HG03097 (cell line): ENCODE data around the gene FUBP3.

ENCODE experiments used
- ATAC-seq: cut with Tn5 transposase; IDR thresholded peaks from one replicate; pipeline ENCODE4 v1.9.1; 2021; ENCODE audit not compliant: unreplicated experiment, low FRiP score

The FUBP3 gene

DNA sequence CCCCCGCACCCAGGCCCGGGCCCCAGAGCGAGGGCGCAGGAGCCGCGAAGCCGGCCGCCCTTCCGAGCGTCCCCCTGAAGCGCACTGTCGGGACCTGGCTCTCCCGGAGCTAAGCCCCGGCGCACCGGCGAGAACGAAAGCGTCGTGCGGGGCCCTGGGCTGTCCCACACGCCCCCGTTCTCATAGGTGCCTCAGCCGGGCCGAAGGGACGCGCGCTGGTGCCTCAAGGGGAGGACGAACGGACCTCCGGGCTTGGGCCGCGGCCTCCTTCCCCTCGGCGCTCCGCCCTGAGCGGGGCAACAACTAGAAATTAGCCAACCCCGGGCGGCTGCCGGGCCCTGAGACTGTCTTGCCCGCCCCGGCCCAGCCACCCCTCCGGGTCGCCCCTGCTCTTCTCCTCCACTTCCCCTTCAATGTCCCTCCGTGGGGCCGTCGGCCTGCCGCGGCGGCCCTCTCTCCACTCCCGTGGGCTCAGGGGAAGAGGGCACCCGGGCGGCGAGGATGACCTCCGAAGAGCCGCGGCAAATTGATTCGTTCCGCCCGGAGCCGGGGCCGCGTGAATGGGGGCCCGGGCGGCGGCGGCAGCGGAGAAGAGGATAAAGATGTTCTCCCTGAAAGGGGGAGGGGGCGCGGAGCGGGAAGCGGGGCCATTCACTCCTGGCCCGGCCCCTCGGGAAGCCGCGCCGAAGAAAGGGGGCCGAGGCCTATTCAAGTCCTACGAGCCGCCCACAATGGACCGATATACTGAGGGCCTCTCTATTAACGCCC lies 81.5 kb downstream of the FUBP3 start:
- no peak for ATAC-seq

- no peak for ATAC-seq
Observed at GRCh38 chr9:130661451-130662098, 82.2 kb downstream of the FUBP3 start.

- ATAC-seq = no peak
Observed at GRCh38 chr9:130662099-130662969, 83.0 kb downstream of the FUBP3 start.

DNA sequence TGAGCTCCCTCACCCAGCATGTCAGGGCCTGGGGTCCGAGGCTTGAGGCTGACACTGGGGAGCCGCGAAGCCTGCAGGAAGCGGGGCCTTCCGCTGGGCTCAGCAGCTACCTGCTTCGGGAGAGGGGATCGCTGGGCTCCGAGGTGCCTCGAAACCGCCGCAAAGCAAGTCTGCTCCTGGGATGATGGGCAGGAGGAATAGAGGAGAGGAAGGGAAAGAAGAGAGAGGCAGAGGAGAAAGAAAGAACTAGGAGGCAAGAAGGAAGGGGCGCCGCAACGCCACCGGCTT lies 83.5 kb downstream of the FUBP3 start:
- no peak for ATAC-seq

- no peak for ATAC-seq
Observed at GRCh38 chr9:130663258-130663976, 84.0 kb downstream of the FUBP3 start.

DNA sequence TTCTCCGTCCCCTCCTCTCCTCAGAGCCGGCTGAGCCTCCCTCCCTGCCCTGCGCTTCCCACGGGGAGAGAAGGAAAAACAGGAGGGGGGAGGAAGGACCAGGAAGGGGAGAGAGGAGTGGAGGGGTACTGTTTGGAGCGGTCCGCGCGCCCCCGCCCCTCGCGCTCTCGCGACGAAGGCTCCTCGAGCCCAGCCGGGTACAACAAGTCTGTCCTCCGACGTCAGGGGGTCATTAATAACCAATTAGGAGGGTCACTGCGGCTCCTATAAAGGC lies 84.5 kb downstream of the FUBP3 start:
- ATAC-seq = no peak

GRCh38 chr9:130664251-130665028 lies 85.1 kb downstream of the FUBP3 start, which contains the start of gene PRDM12:
PRDM12 (plus strand) TSS chr9:130664594; CDS start chr9:130664654, 60 bp downstream.
- no peak for ATAC-seq

DNA sequence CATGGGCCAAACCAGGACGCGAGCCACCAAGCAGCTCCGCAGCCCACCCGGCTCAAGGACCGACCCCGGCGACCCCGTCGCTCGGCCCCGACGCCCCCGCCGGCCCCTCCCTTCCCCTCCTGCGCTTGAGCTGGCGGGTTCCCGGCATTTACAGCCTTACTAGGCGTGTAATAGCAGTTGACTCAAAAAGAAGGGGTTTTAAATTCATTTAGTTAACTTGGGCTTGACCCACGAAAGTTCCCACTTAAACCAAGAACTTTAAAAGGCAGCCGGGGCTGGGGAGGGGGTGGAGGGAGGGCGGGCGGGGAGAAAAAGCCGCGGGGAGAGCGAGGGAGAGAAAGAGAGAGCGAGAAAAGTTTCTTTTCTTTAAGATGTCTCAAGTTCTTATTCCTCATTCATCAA lies 85.7 kb downstream of the FUBP3 start:
- ATAC-seq = no peak

DNA sequence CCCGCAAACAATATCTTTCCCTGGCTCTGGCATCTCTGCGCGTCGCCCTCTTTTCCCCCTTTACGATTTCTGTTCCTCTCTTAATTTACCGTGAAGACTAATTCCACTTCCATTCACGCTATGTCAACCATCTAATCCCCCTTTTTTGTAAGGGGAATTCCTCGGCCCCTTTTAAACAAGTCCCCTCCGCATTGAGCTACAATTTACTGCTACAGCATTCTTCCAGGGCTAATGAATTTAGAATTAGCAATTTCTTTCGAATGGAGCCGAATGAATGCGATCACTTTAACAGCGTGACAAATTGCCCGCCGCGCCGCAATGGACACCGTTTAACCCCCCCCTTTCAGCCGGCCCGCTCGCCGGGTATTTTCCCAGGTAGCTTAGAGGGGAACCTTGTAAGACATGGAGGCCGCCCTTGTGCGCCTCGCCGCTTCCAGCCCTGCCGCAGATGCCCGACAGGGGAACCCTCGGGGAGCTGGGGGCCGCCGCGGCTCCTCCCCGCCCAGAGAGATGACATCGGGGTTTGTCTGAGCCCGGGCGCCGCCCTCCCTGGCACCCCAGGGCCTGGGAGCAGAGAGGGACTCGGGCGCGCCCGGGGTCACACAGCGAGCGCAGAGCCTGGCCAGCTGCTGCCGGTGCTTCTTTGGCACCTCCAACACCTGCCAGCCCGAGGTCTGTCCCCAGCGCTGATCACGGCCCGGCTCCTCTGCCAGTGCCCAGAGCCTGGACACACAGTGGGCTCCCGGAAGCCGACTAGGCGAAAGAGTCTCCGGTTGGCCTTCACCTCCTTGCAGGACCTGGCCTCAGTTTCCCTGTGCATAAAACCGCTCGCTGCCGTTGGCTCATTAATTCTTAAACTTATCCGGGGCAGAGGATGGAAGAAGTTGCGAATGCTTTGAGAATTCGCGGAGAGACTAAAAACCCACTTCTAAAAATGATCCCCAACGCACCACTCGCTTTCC lies 86.3 kb downstream of the FUBP3 start:
- no peak for ATAC-seq

GRCh38 chr9:130666393-130667119 lies 87.2 kb downstream of the FUBP3 start:
- no peak for ATAC-seq

GRCh38 chr9:130667120-130667435 lies 87.7 kb downstream of the FUBP3 start:
- ATAC-seq = no peak

GRCh38 chr9:130668196-130668595 lies 88.8 kb downstream of the FUBP3 start:
- no peak for ATAC-seq

DNA sequence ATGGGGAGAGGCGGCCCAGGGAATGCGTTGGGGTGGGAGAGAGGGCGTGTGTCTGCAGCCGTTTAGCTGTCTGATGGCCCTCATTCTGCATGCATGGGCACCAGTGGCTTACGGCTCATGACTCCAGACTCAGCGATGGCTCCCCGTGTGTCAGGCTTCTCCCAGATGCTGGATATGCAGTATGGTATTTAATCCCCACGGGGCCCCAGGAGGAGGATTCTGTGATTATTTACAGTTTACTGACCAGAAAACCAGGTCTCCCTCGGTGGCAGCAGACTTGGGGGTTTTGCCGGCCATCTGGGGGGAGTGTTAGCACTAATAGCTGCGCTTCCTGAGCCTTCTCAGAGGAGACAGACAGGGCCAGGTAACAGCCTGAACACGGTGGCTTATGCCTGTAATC lies 89.3 kb downstream of the FUBP3 start:
- no peak for ATAC-seq

- ATAC-seq = no peak
Observed at GRCh38 chr9:130669965-130670364, 90.6 kb downstream of the FUBP3 start.

DNA sequence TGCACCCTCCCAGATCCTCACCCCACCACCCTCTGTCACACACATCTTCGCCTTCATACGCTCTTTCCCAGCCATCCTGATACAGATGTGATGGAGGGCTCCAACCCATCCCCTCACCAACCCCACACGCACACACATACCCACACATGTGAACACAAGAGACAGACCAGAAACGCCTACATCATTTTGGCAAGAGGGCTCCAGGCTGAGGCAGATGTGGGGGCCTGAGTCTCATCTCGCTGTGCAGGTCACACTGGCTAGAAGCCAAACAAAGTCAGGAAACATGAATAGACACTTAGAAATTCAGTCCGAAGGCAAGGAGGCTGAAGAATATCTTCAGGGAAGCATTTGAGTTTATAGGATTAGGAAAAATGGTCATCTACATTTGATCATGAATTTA lies 91.3 kb downstream of the FUBP3 start:
- ATAC-seq = no peak

- ATAC-seq = no peak
Observed at GRCh38 chr9:130672466-130672865, 93.1 kb downstream of the FUBP3 start.

- ATAC-seq = no peak
Observed at GRCh38 chr9:130672933-130673615, 93.7 kb downstream of the FUBP3 start.

DNA sequence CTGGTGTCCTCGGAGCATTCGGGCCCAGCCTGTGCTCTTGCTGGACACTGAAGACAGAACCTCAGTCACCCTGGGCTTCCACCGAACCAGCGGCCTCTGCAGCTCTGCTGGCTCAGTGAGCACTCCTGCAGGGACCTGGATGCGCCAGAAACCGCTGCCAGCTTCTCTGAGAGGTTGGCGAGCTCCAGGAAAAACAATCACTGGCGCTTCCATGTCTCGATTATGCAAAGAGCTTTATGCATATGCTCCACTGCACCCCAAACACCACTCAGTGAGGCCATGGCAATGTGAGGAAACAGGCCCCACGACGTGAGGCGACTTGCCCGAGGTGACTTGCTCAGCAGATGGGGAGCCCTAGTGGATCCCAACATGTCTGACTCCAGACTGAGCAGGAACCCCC lies 96.0 kb downstream of the FUBP3 start:
- no peak for ATAC-seq
